ENCODE measurements around the gene NMT1. TPM values are rescaled to one million over a fixed set of nuclear protein-coding genes. Genes with fewer than 3 reads are reported as not detected.
A peak's percentile ranks its signal among the peaks of the same experiment; 100 is the strongest.

The NMT1 gene
- polyA plus RNA-seq, 1 of the 3 experiments (the other 2 are of a cell fraction), result 30.1 TPM

DNA sequence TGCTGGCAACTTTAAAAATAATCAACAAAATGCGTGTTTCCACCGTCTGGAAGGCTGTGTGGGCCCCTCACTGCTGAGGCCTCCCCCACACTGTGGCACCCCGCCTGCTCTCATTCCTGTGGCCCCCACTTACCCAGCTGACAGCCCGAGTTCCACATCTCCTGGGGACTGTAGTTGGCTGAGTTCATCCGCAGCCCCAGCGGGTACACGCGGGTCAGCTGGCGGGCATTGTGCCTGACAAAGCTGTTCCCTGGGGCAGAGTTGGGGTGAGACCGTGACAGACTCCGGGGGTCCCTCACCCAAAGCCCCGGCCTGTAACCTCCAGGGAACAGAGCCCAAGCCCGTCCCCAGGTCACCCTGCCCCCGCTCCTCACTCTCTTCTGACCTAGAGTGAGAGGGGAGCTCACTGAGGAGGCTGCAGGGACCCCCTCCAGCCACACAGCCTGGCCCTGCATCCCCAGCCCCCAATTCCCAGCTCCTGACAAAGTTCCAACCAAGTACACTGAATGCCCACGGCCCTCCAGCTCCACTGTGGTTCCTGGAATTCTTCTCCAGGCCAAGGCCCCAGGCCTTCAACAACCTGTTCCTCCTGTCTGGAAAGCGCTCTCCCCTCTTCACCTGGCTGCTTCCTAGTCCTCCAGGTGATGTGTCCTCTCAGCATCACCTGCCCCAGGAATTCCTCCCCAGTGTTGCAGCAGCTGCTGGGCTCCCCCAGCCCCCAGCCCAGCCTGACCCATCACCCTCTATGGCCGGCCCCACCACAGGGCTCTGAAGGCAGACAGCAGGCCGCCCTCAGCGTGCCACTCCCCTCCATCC lies 53.2 kb downstream of the NMT1 start:
- H3K9me3 ChIP-seq, result no peaks in the 10 kb centered on the region
- H2AFZ ChIP-seq (ENCODE audit: low read depth), result no peak overlapping the region
- H3F3A ChIP-seq (replicated peaks; ENCODE audit: insufficient read depth), result peaks cover 5% of the 10 kb centered on the region
- H3K4me1 ChIP-seq (ENCODE audit: control insufficient read depth in 1 of 2, insufficient read depth in 2 of 2, low read depth in 1 of 2, low read length in 1 of 2), result peaks cover 0 to 21% of the 10 kb centered on the region in 2 experiments; a peak in 1 of 4 replicates
- no peak overlapping the region for H3K4me3 ChIP-seq (ENCODE audit: low read depth in 2 of 2, low read length in 1 of 2)
- ChIA-PET POLR2A (no interaction called here), CTCF (interaction anchor here (0.8 to 9.1 kb wide), 3 partner anchors 15 to 194 kb away, joined by 3 to 169 read pairs (median 34); partner anchors contain the start of genes ACBD4 and PLCD3)
- H3K27me3 ChIP-seq (ENCODE audit: insufficient read depth), result no peaks in the 10 kb centered on the region
- peak; percentile 43 for DNase-seq
- H3K9me2 ChIP-seq, result no peaks in the 10 kb centered on the region
- 94% methylated on average over 16 of the region's 19 CpGs for WGBS (ENCODE audit: low lambda C conversion rate)
- H3K27ac ChIP-seq (ENCODE audit: low read depth in 2 of 2, low read length in 1 of 2), result no peak overlapping the region
- H3K79me2 ChIP-seq (ENCODE audit: insufficient read depth), result no peaks in the 10 kb centered on the region
- TF ChIP-seq TCF12 (IDR thresholded peaks at IDR 0.05), result no peak
- TF ChIP-seq, protein P1, sequence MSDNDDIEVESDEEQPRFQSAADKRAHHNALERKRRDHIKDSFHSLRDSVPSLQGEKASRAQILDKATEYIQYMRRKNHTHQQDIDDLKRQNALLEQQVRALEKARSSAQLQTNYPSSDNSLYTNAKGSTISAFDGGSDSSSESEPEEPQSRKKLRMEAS (IDR thresholded peaks at IDR 0.05; ENCODE audit: low read depth), result no peak
- no peak for TF ChIP-seq RAD21 (IDR thresholded peaks at IDR 0.05; ENCODE audit: low read length)
- TF ChIP-seq RCOR1 (IDR thresholded peaks at IDR 0.05; ENCODE audit: low read length), result no peak
- TF ChIP-seq YY1 (IDR thresholded peaks at IDR 0.05; ENCODE audit: low read depth), result no peak
- no peak for TF ChIP-seq RXRA (IDR thresholded peaks at IDR 0.05; ENCODE audit: borderline replicate concordance, low read depth)
- no peak for TF ChIP-seq SMC3 (IDR thresholded peaks at IDR 0.05; ENCODE audit: low read depth, low read length)
- TF ChIP-seq, protein P2, sequence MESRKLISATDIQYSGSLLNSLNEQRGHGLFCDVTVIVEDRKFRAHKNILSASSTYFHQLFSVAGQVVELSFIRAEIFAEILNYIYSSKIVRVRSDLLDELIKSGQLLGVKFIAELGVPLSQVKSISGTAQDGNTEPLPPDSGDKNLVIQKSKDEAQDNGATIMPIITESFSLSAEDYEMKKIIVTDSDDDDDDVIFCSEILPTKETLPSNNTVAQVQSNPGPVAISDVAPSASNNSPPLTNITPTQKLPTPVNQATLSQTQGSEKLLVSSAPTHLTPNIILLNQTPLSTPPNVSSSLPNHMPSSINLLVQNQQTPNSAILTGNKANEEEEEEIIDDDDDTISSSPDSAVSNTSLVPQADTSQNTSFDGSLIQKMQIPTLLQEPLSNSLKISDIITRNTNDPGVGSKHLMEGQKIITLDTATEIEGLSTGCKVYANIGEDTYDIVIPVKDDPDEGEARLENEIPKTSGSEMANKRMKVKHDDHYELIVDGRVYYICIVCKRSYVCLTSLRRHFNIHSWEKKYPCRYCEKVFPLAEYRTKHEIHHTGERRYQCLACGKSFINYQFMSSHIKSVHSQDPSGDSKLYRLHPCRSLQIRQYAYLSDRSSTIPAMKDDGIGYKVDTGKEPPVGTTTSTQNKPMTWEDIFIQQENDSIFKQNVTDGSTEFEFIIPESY (IDR thresholded peaks at IDR 0.05; ENCODE audit: borderline replicate concordance, low read depth), result no peak
- no peak for TF ChIP-seq NFIC (IDR thresholded peaks at IDR 0.05; ENCODE audit: borderline replicate concordance)
- no peak for TF ChIP-seq TEAD4 (IDR thresholded peaks at IDR 0.05; ENCODE audit: borderline replicate concordance, insufficient read depth)
- TF ChIP-seq, protein P3, sequence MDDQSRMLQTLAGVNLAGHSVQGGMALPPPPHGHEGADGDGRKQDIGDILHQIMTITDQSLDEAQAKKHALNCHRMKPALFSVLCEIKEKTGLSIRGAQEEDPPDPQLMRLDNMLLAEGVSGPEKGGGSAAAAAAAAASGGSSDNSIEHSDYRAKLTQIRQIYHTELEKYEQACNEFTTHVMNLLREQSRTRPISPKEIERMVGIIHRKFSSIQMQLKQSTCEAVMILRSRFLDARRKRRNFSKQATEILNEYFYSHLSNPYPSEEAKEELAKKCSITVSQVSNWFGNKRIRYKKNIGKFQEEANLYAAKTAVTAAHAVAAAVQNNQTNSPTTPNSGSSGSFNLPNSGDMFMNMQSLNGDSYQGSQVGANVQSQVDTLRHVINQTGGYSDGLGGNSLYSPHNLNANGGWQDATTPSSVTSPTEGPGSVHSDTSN (IDR thresholded peaks at IDR 0.05), result no peak
- no peak for TF ChIP-seq RFX5 (IDR thresholded peaks at IDR 0.05; ENCODE audit: low read length)
- TF ChIP-seq FOXJ3 (CRISPR knock-in tag; IDR thresholded peaks at IDR 0.05), result no peak
- TF ChIP-seq GABPA (IDR thresholded peaks at IDR 0.05; ENCODE audit: low read depth), result no peak
- TF ChIP-seq, protein P4, sequence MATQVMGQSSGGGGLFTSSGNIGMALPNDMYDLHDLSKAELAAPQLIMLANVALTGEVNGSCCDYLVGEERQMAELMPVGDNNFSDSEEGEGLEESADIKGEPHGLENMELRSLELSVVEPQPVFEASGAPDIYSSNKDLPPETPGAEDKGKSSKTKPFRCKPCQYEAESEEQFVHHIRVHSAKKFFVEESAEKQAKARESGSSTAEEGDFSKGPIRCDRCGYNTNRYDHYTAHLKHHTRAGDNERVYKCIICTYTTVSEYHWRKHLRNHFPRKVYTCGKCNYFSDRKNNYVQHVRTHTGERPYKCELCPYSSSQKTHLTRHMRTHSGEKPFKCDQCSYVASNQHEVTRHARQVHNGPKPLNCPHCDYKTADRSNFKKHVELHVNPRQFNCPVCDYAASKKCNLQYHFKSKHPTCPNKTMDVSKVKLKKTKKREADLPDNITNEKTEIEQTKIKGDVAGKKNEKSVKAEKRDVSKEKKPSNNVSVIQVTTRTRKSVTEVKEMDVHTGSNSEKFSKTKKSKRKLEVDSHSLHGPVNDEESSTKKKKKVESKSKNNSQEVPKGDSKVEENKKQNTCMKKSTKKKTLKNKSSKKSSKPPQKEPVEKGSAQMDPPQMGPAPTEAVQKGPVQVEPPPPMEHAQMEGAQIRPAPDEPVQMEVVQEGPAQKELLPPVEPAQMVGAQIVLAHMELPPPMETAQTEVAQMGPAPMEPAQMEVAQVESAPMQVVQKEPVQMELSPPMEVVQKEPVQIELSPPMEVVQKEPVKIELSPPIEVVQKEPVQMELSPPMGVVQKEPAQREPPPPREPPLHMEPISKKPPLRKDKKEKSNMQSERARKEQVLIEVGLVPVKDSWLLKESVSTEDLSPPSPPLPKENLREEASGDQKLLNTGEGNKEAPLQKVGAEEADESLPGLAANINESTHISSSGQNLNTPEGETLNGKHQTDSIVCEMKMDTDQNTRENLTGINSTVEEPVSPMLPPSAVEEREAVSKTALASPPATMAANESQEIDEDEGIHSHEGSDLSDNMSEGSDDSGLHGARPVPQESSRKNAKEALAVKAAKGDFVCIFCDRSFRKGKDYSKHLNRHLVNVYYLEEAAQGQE (IDR thresholded peaks at IDR 0.05; ENCODE audit: low read depth, low read length), result no peak
- TF ChIP-seq EZH2phosphoT487 (IDR thresholded peaks at IDR 0.05; ENCODE audit: borderline replicate concordance, low read depth), result no peak
- no peak for TF ChIP-seq FOSL2 (IDR thresholded peaks at IDR 0.05; ENCODE audit: borderline replicate concordance, low read depth)
- TF ChIP-seq, protein P5, sequence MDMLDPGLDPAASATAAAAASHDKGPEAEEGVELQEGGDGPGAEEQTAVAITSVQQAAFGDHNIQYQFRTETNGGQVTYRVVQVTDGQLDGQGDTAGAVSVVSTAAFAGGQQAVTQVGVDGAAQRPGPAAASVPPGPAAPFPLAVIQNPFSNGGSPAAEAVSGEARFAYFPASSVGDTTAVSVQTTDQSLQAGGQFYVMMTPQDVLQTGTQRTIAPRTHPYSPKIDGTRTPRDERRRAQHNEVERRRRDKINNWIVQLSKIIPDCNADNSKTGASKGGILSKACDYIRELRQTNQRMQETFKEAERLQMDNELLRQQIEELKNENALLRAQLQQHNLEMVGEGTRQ (IDR thresholded peaks at IDR 0.05; ENCODE audit: borderline replicate concordance, low read depth, low read length), result no peak
- H4K20me1 ChIP-seq (ENCODE audit: insufficient read depth), result no peaks in the 10 kb centered on the region
- no peak overlapping the region for H3K9ac ChIP-seq
- H3K4me2 ChIP-seq, result no peak overlapping the region
- peaks cover 5 to 23% of the 10 kb centered on the region in 2 experiments for H3K36me3 ChIP-seq (replicated peaks in 1 of 2; ENCODE audit: control insufficient read depth in 1 of 2, insufficient read depth in 2 of 2, low read length in 1 of 2)

Measured in SK-N-SH (cell line).